Activated CD4-positive, CD25-positive, alpha-beta regulatory T cell (primary cell): ENCODE measurements around the gene CIITA.
"Not testable (repeated sequence)": the region's sequence is repeated elsewhere in the genome, so short reads cannot be mapped to it uniquely, and the experiment has no call there.

ENCODE experiments used
- DNase-seq, 4 experiments: peaks; one replicate each; lab custom pipeline; 2025; lab: John Stamatoyannopoulos, UW

CIITA gene

DNA sequence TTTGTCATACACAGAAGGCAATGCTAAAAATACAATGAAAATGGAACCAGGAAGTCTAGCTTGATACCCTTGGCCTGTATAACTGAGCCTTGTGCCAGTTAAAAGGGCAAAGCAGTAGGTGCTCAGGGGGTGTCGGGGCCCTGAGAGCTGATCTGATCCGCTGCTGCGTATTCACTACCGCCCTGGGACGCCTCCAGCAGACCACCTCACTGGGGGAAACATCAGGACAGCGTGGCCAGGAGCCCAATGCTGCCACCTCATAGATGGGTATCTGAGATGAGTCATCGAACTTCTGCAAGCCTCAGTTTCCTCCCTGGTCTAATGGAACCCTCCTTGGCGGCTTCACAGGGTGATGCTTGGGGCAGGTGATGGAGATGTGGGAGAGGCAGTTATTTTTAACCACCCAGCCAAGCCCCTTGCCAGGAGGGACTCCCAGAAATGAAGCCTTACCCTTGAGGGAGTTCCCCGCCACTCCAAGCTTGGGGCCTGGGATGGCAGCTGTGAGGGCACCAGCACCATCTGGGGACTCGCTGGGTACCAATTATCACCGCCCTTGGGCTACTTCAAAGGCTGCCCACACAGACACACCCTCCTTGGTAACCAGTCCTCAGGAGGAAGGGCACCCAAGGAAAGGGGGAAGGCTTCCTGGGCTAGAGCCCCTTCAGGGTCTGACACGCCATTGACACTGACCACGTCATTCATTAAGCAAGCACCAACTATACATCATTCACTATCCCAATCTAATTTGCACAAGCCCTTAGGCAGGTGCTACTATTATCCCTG, 57.5 kb downstream of the CIITA start:
- DNase-seq: no peak

DNA sequence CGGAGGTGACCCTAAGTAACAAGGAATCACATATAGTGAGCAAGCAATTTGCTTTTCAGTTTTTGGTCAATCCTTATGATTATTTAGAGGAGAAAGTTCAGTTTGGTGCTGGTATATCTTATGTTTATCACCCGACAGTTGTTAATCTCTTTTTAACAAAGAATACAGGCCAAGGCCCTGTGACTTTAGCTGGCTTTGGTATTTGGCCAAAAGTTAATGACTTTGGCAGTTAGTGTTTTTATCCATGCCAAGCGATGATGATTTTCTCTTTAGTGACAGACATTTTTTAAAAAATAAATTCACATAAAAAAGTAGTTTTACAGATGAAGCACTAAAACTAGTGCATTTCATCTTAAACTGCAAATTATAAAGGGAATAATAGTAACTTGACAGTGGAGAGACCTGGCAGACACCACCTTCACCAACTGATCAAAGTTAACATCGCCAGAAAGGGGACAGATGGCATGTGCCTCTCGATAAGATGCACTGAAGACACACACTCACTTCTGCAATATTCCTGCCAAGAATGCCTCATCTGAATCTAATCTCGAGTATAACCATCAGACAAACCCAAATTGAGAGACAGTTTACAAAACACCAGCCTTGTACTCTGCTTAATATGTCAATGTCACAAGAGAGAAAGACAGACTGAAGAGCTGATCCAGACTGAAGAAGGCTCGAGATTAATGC, 58.4 kb downstream of the CIITA start:
- no peak for DNase-seq

DNA sequence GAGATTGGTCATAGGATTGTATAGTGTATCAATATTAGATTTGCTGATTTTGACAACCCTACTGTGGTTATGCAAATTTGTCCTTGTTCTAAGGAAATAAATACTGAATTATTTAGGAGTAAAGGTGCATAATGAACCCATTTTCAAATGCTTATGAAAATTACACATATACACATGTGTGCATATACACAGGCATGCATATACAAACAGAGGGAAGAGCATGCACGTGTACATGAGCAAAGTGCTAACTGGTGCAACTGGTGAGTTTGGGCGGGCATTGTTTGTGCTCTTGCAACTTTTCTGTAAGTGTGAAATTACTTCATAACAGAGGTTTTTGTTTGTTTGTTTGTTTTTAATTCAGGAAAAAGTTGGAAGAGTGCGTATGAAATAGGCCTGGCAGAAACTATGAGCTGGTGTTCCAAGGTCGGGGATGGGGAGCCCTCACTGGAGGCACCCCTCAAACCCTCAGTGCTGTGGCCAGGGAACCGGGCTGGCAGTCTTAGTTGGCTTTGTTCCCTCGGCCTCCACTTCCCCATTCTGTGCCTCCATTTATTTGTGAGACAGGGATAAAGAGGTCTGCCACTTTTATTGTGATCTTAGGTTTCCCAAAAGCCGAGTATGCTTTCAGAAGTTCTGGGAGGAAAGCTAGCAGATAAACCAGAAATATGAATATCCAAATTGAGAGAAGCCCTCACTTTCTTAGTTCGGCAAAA, 59.4 kb downstream of the CIITA start:
- no peak for DNase-seq

DNA sequence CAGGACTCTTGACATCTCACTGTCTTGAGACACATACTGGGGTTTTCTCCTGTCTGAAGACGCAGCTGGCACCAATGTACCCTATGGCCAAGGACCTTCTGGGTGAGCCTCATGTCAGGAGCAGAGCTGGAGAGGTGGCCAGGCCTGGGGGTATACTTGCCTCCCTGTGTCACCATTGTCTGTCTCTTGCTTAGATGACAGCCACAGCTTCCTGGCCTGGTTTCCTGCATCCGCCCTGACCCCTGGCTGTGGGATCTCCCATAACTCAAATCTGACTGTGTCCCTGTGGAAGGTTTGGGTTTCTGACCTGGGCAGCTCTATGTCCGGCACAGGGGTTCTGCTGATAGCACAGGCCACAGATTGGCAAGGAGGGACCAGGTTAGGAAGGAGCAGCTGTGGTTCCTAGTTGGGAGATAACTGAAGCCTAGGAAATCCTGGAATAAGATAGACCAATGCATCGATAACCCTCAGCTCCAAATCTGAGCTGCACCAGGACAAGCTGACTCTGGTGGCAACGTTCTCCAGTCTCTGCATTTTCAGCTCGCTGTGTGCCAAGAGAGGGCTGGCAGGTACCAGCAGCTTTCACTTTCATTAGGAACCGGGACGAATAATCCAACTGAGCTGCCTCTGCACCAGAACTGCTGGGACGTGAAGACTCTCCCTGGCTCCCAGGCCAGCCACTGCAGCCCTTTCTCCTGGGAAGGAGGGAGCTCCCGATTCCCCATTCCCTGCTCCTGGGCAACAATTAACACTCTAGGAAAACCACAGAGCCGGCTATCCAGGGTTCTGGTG, 60.3 kb downstream of the CIITA start:
- DNase-seq: no peak

DNA sequence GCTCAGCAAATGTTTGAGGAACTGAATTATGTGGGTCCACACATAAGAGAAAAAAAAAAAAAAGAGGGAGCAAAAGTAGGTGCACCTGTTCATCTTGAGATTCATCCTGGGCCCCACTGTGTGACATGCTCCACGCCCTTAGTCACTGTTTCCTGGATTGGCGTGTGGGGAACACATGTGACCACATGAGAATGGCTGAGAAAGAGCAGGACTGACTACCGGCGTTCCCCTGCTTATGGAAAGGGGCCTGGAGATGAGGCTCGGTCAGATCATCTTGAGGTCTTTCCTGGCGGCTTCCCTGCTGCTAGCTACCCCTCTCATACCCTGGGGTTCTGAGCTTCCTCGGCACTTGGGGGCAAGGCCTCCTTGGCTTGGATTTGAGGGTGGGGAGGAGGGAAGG, 61.3 kb downstream of the CIITA start:
- DNase-seq: no peak

DNA sequence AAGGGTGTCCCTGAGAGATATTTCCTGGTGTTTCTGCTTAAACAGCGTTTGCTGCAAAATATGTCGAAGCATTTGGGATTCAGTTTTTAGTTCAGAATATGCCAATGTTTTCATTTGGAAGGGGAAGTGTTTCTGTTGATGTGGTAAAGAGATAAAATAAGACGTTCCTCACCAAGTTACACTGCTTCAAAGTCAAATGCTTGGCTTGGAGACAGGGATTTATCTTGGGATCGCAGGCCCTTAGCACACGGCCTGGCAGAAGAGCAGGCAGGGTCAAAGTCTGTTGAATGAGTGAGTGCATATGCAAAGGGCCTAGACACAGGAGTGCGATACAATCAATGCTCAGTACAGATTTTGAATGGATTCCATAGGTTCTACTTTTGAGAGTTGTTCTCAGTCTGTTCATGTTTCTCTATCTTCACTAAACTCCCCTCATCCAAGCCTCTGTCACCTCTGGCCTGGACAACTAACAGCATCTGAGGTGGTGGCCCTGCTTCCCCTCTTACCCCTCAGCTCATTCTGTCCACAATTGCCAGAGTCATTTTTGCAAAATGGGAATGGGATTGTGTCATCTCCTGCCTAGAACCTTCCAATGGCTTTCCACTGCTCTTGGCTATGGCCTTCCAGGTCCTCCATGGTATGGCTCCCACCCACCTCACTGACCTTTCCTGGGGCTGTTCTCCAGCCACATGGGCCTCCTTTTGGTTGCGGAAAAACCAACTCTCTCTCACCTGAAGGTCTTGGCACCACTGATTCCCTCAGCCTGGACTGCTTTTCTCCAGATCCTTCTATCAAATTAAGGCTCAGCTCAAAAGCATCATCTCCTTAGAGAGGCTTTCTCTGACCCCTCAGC, 62.0 kb downstream of the CIITA start:
- no peak for DNase-seq

DNA sequence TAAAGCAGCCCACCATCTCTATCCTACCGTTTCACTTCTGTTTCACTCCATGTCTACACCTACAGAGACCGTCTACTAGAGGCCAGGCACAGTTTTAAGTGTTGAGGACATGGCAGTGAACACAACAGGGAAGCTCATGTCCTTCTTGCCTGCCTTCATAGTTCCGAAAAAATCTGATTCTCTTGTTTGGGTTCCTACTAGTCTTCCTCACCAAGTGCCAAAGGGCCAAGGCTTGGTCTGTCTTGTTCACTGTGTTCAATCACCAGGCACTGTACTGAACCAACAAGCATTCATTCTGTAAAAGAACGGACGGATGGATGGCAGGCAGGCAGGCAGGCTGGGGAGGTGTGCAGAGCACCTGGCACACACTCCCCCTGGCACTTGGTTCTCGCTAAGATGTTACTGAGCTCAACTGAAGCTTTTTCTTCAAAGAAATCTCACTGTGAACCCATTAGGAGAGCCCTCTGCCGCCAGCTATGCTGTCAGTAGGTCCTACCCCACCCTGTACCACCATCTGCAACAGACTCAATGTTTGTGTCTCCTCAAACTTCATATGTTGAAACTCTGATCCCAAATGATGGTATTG, 62.7 kb downstream of the CIITA start:
- no peak for DNase-seq

DNA sequence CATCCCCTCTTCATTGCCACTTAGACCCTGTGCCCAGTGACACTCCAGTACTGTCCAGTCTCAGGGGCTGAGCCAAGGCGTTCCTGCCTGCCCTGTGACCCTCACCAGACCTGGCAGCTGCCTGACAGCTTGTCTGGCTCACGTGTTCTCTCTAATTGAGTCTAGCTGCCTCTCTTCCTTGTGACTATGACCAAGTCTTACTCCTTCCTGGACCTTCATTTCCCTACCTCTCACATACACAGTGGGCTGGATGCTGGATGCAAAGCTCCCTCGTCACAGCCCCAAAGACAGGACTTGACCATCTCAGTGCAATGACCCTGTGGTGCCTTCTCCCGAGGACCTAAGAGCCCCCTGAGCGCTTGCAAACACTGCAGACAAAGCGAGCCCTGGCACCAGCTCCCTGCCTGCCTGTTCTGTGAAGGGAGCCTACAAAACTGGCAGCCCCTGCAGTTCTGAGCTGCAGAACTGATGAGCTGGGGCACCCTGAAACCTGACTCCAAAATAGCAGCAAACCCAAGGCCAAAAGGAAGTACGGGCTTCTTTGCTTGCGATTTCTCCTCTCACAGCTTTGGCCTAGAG, 63.6 kb downstream of the CIITA start:
- DNase-seq: no peak

DNA sequence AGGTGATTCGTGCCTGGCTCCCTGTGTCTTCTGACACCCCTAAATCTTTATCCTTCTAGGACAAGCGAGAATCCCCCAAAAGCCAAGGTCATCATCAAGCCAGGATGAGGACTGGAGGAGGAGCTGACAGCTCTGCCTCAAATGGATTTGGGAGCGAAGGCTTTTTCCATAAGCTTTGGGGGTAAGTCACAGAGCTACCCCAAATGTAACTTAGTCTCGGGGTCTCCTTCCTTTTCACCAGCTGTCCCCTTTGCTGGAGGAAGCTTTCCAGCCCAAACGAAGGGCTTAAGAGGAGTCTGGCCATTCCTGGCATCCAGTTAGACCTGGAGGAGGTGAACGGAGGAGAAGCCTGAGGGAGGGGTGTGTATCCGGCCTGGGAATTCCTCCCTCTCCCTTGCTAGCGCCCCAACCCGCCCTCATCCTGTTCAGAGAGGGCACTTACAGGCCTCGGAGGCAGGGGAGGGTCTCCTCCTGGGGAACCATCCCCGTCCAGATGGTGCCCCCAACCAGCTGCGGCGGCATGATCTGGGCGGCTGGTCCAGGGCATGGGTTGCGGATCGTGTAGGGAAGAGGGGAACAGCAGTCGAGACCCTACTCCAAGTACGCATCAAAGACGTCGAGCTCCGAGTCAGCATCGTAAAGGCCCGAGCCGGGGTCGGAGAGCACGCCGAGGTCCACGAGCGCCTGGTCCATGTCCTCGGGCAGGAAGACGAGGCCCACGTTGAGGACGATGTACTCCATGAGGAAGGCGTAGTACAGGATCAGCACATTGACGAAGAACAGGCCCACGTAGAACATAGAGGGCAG, 64.3 kb downstream of the CIITA start:
- DNase-seq: no peak

DNA sequence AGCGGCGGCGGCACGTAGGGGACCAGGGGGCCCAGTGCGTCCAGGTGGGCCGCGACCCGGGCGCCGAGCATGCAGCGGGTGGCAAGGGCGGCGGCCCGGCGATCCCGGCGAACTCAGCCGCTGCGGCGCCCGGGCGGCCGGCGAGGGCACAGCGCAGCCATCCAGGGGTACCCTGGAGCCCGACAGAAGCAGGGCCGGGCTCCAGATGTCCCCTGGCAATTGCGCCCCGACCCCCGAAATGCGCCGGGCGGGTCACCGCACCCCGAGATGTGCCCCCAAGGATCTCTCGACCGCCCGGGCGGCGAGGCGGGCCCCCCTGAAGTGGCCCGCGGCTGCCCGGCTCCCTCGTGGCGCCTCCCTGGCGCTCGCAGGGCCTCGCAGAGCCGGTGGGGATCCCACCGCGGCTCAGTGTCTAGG, 64.9 kb downstream of the CIITA start:
- DNase-seq: not testable (repeated sequence)

DNA sequence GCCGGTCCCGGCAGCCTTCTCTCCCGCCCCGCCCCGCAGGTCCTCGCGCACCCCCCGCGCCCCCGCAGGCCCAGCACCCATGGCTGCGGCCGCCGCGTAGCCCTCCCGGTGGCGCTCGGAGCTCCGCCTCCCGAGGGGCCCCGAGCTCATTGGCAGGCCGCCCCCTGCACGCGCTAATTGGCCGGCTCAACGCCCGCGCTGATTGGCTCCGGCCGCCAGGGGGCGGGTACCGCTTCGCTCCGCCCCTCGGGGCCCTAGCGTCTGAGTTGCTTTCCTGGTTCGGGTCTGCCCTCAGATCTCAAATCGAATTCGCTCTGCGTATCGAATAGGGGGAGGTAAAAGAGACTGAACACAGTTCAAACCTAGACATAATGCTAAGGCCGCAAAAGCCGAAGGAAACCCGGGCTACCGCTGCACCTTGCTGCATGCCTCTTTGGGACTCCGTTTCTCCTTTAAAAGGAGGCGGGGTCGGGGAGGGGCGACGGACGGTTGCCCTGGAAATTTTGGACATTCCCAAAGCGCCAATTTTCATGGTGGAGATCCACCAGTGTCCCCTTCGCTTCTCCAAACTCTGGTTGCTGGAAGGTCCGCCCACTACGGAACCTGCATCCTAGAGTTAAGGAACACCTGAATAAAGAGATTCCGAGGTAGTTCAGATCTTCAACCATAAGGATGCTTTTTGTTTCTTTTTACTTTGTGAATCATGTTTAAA, 65.5 kb downstream of the CIITA start, which contains the start of gene DEXI:
Gene DEXI, minus strand, starts transcription at position 117 of the 712 bp plus-strand sequence. CDS start 463 bp downstream, outside the sequence.
- DNase-seq: peak; percentile 88 to 93 (median 90)

DNA sequence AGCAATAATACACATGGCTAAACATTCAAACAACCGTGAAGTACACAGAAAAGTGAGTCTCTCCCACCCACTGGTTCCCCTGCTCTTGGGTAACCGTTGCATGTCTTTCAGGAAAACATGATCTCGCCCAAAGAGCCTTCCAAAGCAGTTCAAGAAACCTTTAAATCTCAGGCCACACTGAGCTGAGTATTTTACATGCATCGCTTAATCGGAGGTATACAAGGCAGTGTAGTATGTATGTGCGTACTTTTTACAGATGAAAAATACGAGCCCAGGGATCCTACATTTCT, 66.0 kb downstream of the CIITA start:
- DNase-seq: no peak

DNA sequence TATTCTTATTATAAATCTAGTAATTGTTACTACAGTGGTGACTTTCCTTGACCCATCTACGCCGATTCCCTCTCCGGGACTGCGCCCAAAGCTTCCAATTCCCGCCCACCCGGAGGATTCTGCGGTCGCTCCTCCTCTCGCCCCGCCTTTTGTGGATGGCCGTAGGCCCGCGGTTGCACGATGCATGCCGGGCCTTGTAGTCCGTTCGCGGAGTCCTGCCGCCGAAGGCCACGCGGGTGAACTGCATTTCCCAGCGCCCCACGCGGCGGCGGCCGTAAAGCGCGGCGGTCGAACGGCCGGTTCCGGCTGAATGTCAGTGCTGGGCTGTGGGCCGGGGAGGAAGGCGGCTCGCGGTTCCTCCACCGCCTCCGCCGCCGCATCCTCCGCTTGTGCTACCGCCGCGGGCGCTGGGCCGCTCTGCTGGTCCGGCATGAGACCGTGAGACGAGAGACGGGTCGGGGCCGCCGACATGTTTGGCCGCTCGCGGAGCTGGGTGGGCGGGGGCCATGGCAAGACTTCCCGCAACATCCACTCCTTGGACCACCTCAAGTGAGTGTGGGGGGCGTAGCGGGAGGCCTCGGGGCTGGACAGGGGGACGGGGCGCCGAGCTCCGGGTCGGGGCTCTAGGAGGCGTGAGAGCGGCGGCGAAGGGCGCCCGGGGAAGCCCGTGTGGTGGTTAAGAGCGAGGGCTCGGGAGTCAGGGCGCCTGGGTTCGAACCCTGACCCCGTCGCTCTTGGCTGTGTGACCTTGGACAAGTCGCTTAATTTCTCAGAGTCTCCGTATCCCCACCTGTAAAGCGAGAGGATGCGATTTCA, 67.5 kb downstream of the CIITA start, which contains the start of gene CLEC16A:
Gene CLEC16A, plus strand, starts transcription at position 316 of the 816 bp plus-strand sequence. Its CDS starts 154 bp downstream, at position 470.
- peak; percentile 92 to 94 (median 92) for DNase-seq

DNA sequence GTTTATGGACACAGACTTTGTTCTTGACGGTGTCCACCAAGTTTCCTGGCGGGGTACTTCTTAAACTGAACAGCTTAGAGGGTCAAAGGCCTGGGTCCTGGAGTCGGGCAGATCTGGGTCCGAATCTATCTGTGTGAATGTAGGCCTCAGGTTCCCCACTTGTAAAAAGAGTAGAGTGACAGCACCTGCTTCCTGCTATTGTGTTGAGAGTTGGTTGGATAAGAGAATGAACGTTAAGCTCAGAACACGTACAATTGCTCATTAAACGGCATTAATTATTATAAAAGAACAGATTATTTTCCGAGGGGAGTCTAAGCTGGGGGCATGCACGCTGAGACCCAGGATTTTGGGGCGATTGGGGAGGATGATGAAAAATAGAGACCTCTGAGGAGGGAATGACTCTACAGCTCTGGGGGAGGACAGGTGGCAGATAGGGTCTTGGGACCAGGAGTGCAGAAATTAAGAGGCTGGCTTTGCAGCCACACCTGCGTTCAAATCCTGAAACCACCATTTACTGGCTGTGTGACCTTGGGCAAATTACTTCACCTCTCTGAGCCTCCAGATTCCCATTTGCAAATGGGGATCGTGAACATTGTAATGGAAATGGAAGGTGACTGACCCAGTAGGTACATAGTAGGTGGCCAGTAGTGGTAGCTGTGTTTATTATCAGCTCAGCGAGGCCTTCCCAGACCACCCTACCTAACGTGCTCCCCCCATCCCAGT, 68.2 kb downstream of the CIITA start:
- no peak for DNase-seq

DNA sequence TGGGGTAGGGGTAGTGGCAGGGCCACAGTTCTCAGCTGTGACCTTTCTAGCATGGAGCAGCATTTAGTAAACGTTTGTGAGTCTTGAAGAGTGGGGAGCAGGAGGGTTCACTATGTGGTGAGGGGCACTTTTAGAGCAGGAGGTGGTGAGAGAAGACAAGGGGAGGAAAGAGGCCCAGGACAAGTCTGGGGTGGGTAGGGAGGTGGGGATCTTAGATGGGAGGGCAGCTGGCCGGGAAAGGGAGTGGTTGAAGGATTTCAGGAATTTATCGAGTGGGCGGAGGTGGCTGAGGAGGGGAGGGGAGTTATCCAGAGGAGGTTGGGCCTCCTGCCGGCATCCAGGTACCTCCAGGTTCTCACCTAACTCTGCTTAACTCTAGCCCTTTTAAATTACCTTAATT, 69.3 kb downstream of the CIITA start:
- no peak for DNase-seq

DNA sequence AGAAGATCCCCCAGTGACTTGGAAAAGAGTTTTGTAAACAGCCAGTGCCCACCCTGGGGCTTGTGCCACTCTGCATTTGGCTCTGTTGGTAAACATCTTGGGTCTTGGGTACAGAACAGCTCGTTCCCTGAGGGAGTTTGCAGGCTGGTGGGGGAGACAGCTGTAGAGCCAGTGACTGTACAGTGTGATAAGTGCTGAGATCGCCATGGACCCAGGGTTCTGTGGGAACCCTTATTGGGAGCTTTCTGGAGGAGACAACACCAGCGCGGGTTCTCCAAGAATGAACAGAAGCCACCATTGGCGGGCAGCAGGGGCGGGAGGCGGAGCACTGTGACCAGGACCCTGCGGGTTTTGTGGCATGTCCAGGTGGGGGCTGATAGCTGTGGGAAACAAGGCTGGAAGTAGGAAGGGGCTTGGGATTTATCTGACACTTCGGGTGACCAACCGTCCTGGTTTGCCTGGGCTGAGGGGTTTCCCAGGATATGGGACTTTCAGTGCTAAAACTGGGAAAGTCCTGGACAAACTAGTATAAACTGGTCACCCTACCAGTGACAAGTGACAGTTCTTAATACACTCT, 70.3 kb downstream of the CIITA start:
- DNase-seq: no peak

DNA sequence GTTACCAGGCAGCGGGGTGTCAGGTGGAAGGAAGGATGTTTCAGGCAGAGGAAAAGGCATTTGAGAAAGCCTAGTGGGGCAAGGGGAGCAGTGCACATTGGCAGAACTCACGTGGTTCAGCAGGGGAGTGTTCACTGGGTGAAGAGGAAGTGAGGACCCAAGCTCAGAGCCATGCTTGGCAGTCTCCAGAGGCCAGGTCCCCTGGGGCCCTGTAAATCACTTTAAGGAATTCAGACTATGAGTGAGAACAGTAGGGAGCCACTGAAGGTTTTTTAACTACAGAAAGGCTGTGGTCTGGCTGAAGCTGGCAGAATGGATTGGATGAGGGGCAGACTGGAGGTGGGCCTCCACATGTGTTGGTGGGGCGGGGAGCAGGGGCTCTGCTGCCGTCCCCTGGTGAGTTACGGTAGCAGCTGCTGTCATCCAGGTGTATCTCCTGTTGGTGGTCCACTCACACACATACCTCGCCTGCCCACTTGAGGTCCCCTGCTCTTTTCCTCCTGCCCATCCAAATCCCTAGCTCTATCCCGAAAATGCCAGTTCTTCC, 72.5 kb downstream of the CIITA start:
- peak in 2 of 4 experiments; percentile 20 to 49 for DNase-seq
